ENCODE results near the gene PCNX2. TPM values are rescaled to one million over a fixed set of nuclear protein-coding genes. Genes with fewer than 3 reads are reported as not detected.

Gene PCNX2
- total and polyA plus RNA-seq, 2 donors (not counting 3 experiments of a cell fraction or from before 2014, with no cell fraction given): 6.6 to 11.0 TPM

DNA sequence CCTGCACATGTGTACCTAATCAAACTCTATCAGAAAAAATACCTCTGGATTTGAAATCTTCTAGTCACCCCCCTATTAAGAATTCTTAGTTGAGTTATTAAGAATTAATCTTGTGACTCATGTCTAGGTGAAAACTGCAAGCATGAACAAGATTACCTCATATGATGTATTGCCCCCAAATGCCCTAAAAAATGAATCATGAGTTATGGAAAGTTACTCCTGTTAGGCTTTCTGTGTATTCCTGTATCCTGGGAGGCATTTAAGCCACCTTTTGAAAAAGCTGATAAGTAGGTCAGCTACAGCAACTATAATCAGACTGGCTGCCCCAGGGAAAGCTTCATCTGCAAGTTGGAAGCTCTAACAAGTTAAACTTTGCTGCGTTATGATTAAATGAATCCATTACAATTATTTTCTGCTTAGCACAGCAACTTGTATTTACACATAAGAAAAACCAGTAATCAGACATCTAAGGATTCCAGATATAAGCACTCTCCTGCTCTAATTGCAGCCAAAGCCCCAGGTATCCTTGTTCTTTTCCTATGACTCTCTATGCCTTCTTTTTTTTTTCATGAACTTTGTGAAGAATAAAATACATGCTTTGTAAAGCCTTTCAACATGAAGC is 197.5 kb downstream of the PCNX2 start:
- dilution Hi-C loops (cut with MboI; ENCODE audit: extremely low pct_ligation_motif_present, low sequenced_read_pairs): no loop called here
- DNase-seq (ENCODE audit: low read depth, low spot score): no peak
- TF ChIP-seq POLR2A (IDR thresholded peaks at IDR 0.05; ENCODE audit: low read depth, low read length) (no peak), EZH2 (IDR thresholded peaks at IDR 0.05; ENCODE audit: borderline replicate concordance, low read depth, low read length, severe bottlenecking) (no peak)
- no peaks in the 10 kb centered on the region for H3K79me2 ChIP-seq (ENCODE audit: control insufficient read depth, insufficient read depth, low read length)
- no peaks in the 10 kb centered on the region for H3K9me1 ChIP-seq (replicated peaks; ENCODE audit: control insufficient read depth, extremely low read depth, insufficient read depth, low read length)
- H3K27ac ChIP-seq (ENCODE audit: insufficient read depth, low read depth, low read length): no peak overlapping the region
- H3K4me2 ChIP-seq (ENCODE audit: insufficient read depth, low read length): no peak overlapping the region
- no peaks in the 10 kb centered on the region for H3K27me3 ChIP-seq (ENCODE audit: control insufficient read depth in 2 of 2, insufficient read depth in 2 of 2, low read length in 2 of 2)
- no peaks in the 10 kb centered on the region for H3K9me3 ChIP-seq (replicated peaks; ENCODE audit: control insufficient read depth, insufficient read depth, low read length)
- H3K4me1 ChIP-seq (ENCODE audit: control insufficient read depth, extremely low read depth, insufficient read depth, low read length): no peaks in the 10 kb centered on the region
- no peak overlapping the region for H3K9ac ChIP-seq (replicated peaks; ENCODE audit: extremely low read depth, insufficient read depth, low read length)
- no peaks in the 10 kb centered on the region for H3K36me3 ChIP-seq (ENCODE audit: control insufficient read depth in 2 of 2, extremely low read depth in 1 of 2, insufficient read depth in 2 of 2, low read length in 2 of 2)
- H2AFZ ChIP-seq (ENCODE audit: low read depth, low read length): no peak overlapping the region
- H4K20me1 ChIP-seq (replicated peaks; ENCODE audit: control insufficient read depth, extremely low read depth, insufficient read depth, low read length): no peaks in the 10 kb centered on the region
- no peak overlapping the region for H3K4me3 ChIP-seq (replicated peaks in 1 of 3; ENCODE audit: insufficient read depth in 1 of 3, low read depth in 1 of 3, low read length in 3 of 3)
- BruUV-seq (replicated peaks): no TSS peak
- intact Hi-C loops (cut with micrococcal nuclease): no loop called here
- POLR2A ChIA-PET: no interaction called here
- no peak for FAIRE-seq
- CTCF ChIA-PET: interaction anchor here (1.0 kb wide), 1 partner anchor 83 kb away, joined by 3 read pairs; no protein-coding TSS in a partner anchor

DNA sequence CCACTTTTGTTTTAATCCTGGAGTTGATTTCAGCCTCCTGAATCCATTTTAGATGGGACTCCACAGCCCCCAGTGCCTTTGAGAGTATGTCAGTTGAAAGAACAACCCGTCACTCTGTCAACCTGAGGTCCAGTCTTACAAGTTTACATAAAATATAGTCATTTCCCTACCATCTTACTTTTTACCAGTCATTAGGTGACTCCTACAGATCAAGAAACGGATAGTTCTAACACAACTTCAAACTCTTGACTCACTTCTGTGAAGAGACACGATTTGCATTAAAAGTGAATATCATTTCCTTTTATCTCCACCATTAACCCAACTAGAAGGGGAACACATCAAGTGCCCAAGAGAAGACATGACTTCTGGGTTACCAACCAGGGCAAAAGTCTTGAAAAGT is 198.0 kb downstream of the PCNX2 start:
- dilution Hi-C loops (cut with MboI; ENCODE audit: extremely low pct_ligation_motif_present, low sequenced_read_pairs) (no loop called here), intact Hi-C loops (cut with micrococcal nuclease) (no loop called here)

More for the DNA sequence above, 198.0 kb downstream of the PCNX2 start:
- no TSS peak for BruUV-seq (replicated peaks)
- no peaks in the 10 kb centered on the region for H3K9me3 ChIP-seq (replicated peaks; ENCODE audit: control insufficient read depth, insufficient read depth, low read length)
- H2AFZ ChIP-seq (ENCODE audit: low read depth, low read length): no peak overlapping the region
- no peak overlapping the region for H3K4me3 ChIP-seq (replicated peaks in 1 of 3; ENCODE audit: insufficient read depth in 1 of 3, low read depth in 1 of 3, low read length in 3 of 3)
- TF ChIP-seq, protein P1, sequence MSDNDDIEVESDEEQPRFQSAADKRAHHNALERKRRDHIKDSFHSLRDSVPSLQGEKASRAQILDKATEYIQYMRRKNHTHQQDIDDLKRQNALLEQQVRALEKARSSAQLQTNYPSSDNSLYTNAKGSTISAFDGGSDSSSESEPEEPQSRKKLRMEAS (IDR thresholded peaks at IDR 0.05; ENCODE audit: insufficient read depth, insufficient read length): no peak
- TF ChIP-seq EZH2 (IDR thresholded peaks at IDR 0.05; ENCODE audit: borderline replicate concordance, low read depth, low read length, severe bottlenecking) (no peak), GATA2 (IDR thresholded peaks at IDR 0.05; ENCODE audit: insufficient read depth, insufficient read length, low read depth, low read length) (no peak), JUN (IDR thresholded peaks at IDR 0.05; ENCODE audit: borderline replicate concordance, insufficient read depth, insufficient read length, low read depth) (no peak), FOS (IDR thresholded peaks at IDR 0.05; ENCODE audit: borderline replicate concordance, insufficient read depth, low read length) (no peak), POLR2AphosphoS5 (IDR thresholded peaks at IDR 0.05; ENCODE audit: insufficient read depth, low read depth, low read length) (no peak), MYC (IDR thresholded peaks at IDR 0.05; ENCODE audit: low read depth, low read length) (no peak), POLR2A (IDR thresholded peaks at IDR 0.05; ENCODE audit: low read depth, low read length) (no peak)
- TF ChIP-seq, protein P2, sequence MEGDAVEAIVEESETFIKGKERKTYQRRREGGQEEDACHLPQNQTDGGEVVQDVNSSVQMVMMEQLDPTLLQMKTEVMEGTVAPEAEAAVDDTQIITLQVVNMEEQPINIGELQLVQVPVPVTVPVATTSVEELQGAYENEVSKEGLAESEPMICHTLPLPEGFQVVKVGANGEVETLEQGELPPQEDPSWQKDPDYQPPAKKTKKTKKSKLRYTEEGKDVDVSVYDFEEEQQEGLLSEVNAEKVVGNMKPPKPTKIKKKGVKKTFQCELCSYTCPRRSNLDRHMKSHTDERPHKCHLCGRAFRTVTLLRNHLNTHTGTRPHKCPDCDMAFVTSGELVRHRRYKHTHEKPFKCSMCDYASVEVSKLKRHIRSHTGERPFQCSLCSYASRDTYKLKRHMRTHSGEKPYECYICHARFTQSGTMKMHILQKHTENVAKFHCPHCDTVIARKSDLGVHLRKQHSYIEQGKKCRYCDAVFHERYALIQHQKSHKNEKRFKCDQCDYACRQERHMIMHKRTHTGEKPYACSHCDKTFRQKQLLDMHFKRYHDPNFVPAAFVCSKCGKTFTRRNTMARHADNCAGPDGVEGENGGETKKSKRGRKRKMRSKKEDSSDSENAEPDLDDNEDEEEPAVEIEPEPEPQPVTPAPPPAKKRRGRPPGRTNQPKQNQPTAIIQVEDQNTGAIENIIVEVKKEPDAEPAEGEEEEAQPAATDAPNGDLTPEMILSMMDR (IDR thresholded peaks at IDR 0.05; ENCODE audit: extremely low read depth in 1 of 2, insufficient read depth in 1 of 2, low read depth in 1 of 2, low read length in 2 of 2): no peak
- no peak for DNase-seq (ENCODE audit: low read depth, low spot score)
- H3K36me3 ChIP-seq (ENCODE audit: control insufficient read depth in 2 of 2, extremely low read depth in 1 of 2, insufficient read depth in 2 of 2, low read length in 2 of 2): no peaks in the 10 kb centered on the region
- no peak overlapping the region for H3K9ac ChIP-seq (replicated peaks; ENCODE audit: extremely low read depth, insufficient read depth, low read length)
- H3K79me2 ChIP-seq (ENCODE audit: control insufficient read depth, insufficient read depth, low read length): no peaks in the 10 kb centered on the region
- no peaks in the 10 kb centered on the region for H4K20me1 ChIP-seq (replicated peaks; ENCODE audit: control insufficient read depth, extremely low read depth, insufficient read depth, low read length)
- H3K9me1 ChIP-seq (replicated peaks; ENCODE audit: control insufficient read depth, extremely low read depth, insufficient read depth, low read length): no peaks in the 10 kb centered on the region
- H3K27me3 ChIP-seq (ENCODE audit: control insufficient read depth in 2 of 2, insufficient read depth in 2 of 2, low read length in 2 of 2): no peaks in the 10 kb centered on the region
- ChIA-PET CTCF (no interaction called here), POLR2A (no interaction called here)
- H3K4me1 ChIP-seq (ENCODE audit: control insufficient read depth, extremely low read depth, insufficient read depth, low read length): no peaks in the 10 kb centered on the region
- H3K27ac ChIP-seq (ENCODE audit: insufficient read depth, low read depth, low read length): no peak overlapping the region
- no peak overlapping the region for H3K4me2 ChIP-seq (ENCODE audit: insufficient read depth, low read length)
- FAIRE-seq: no peak
